Neural cell (in vitro differentiated cells): ENCODE measurements around the gene IGFBP2. TPM values are rescaled to one million over a fixed set of nuclear protein-coding genes. Genes with fewer than 3 reads are reported as not detected.
A peak's percentile ranks its signal among the peaks of the same experiment; 100 is the strongest.

Experiments used
- H2AFZ ChIP-seq: fragments of 200-600, 300-800 bp; sonication (generic), shearing (Covaris generic); 2 replicates; pipeline ENCODE4 v1.6.0; 2014; ENCODE audit warnings: low read depth, mild to moderate bottlenecking, antibody characterized with exemption, low read length, moderate library complexity
- H3F3A ChIP-seq: fragments of 200-600 bp; shearing (Covaris generic); 2 replicates; pipeline ENCODE4 v1.6.1; 2016; ENCODE audit warnings: mild to moderate bottlenecking, moderate library complexity, mixed read lengths, antibody characterized with exemption, low read length; ENCODE audit not compliant: insufficient read depth, poor library complexity, severe bottlenecking
- H3K27ac ChIP-seq: fragments of 200-600, 300-800 bp; sonication (generic), shearing (Covaris generic); 2 replicates; pipeline ENCODE4 v1.5.1; 2014; ENCODE audit warnings: mild to moderate bottlenecking, low read length, moderate library complexity
- H3K27me3 ChIP-seq: fragments of 300-800, 200-600 bp; sonication (generic), shearing (Covaris generic); 2 replicates; pipeline ENCODE4 v1.6.0; 2014; ENCODE audit warnings: mild to moderate bottlenecking, low read depth, low read length, moderate library complexity; ENCODE audit not compliant: insufficient read depth
- H3K36me3 ChIP-seq: fragments of 300-800, 200-600 bp; sonication (generic), shearing (Covaris generic); 2 replicates; pipeline ENCODE4 v1.5.1; 2014; ENCODE audit warnings: mild to moderate bottlenecking, antibody characterized with exemption, low read length, moderate library complexity; ENCODE audit not compliant: insufficient read depth
- H3K4me2 ChIP-seq: fragments of 300-800, 200-600 bp; sonication (generic), shearing (Covaris generic); 2 replicates; pipeline ENCODE4 v1.6.0; 2014; ENCODE audit warnings: mild to moderate bottlenecking, low read length
- H3K4me3 ChIP-seq: fragments of 300-800, 200-600 bp; sonication (generic), shearing (Covaris generic); 2 replicates; pipeline ENCODE4 v1.5.1; 2014; ENCODE audit warnings: mild to moderate bottlenecking, low read length, moderate library complexity
- H3K79me2 ChIP-seq: fragments of 200-600 bp; shearing (Covaris generic); replicated peaks from 2 replicates; pipeline ENCODE4 v1.6.0; 2014; ENCODE audit warnings: mild to moderate bottlenecking, low read length, moderate library complexity; ENCODE audit not compliant: insufficient read depth
- H3K9ac ChIP-seq: fragments of 300-800, 200-600 bp; sonication (generic), shearing (Covaris generic); 2 replicates; pipeline ENCODE4 v1.6.1; 2016; ENCODE audit warnings: mild to moderate bottlenecking, low read length, mixed read lengths
- H3K9me2 ChIP-seq: fragments of 200-600 bp; shearing (Covaris generic); 2 replicates; pipeline ENCODE4 v1.6.1; 2016; ENCODE audit warnings: mild to moderate bottlenecking, low read length, mixed read lengths; ENCODE audit not compliant: insufficient read depth
- H3K9me3 ChIP-seq: fragments of 200-600, 300-800 bp; sonication (generic), shearing (Covaris generic); 2 replicates; pipeline ENCODE4 v1.6.1; 2016; ENCODE audit warnings: mild to moderate bottlenecking, mixed run types, low read length, moderate library complexity, mixed read lengths
- H4K20me1 ChIP-seq: fragments of 200-600 bp; shearing (Covaris generic); 2 replicates; pipeline ENCODE4 v1.6.1; 2016; ENCODE audit warnings: mild to moderate bottlenecking, mixed run types; ENCODE audit not compliant: insufficient read depth
- EP300 ChIP-seq: fragments of 450-650 bp; conservative IDR thresholded peaks from 2 replicates; pipeline ENCODE4 v1.6.1; 2014; ENCODE audit warnings: antibody characterized with exemption, mild to moderate bottlenecking, moderate library complexity; ENCODE audit not compliant: poor library complexity, severe bottlenecking
- EZH2 ChIP-seq: fragments of 200-600, 300-800 bp; shearing (Covaris generic), sonication (generic); IDR thresholded peaks from 2 replicates; pipeline ENCODE4 v1.6.1; 2014; ENCODE audit warnings: antibody characterized with exemption, low read length, borderline replicate concordance, mild to moderate bottlenecking; ENCODE audit not compliant: insufficient read depth, poor library complexity, severe bottlenecking
- MXI1 ChIP-seq: fragments of 450-650 bp; conservative IDR thresholded peaks from 2 replicates; pipeline ENCODE4 v1.6.1; 2014; ENCODE audit warnings: antibody characterized with exemption, mild to moderate bottlenecking; ENCODE audit not compliant: poor library complexity, severe bottlenecking
- POLR2AphosphoS5 ChIP-seq: IDR thresholded peaks from 2 replicates; pipeline ENCODE4 v1.6.1; 2012
- RAD21 ChIP-seq: fragments of 450-650 bp; conservative IDR thresholded peaks from 2 replicates; pipeline ENCODE4 v1.6.1; 2014; ENCODE audit warnings: antibody characterized with exemption, mild to moderate bottlenecking, moderate library complexity
- SMC3 ChIP-seq: fragments of 450-650 bp; conservative IDR thresholded peaks from 2 replicates; pipeline ENCODE4 v1.6.1; 2014; ENCODE audit warnings: antibody characterized with exemption, mild to moderate bottlenecking, moderate library complexity; ENCODE audit not compliant: poor library complexity
- TAF1 ChIP-seq: IDR thresholded peaks from 2 replicates; pipeline ENCODE4 v1.6.1; 2012; ENCODE audit warnings: low read depth
- polyA plus RNA-seq: library from polyadenylated mRNA; depleted of rRNA; stranded (reverse); fragments of >200 nt; gene quantifications from 2 replicates; pipeline ENCODE4 v1.2.3, GENCODE V29; 2014
- TF ChIP-seq, protein P1 (sequence below): fragments of 450-650 bp; IDR thresholded peaks from 2 replicates; pipeline ENCODE4 v1.5.1; 2014; ENCODE audit warnings: antibody characterized with exemption, mild to moderate bottlenecking, moderate library complexity; ENCODE audit not compliant: poor library complexity, severe bottlenecking
- TF ChIP-seq, protein P2 (sequence below): IDR thresholded peaks from 2 replicates; pipeline ENCODE4 v1.6.1; 2012; ENCODE audit warnings: borderline replicate concordance

IGFBP2 gene
- polyA plus RNA-seq, 1 donor from 2014 or later = 150 TPM

GRCh38 chr2:216696321-216696720 lies 63.1 kb downstream of the IGFBP2 start:
- H3K9ac ChIP-seq = no peak overlapping the region
- no peaks in the 10 kb centered on the region for H4K20me1 ChIP-seq
- no peak overlapping the region for H3K4me2 ChIP-seq
- H3K4me3 ChIP-seq = no peak overlapping the region
- no peaks in the 10 kb centered on the region for H3K36me3 ChIP-seq
- H3K9me3 ChIP-seq = no peaks in the 10 kb centered on the region
- TF ChIP-seq RAD21 (no peak), SMC3 (no peak), MXI1 (no peak), EP300 (no peak), TAF1 (no peak), POLR2AphosphoS5 (no peak), EZH2 (no peak)
- TF ChIP-seq, protein P1, sequence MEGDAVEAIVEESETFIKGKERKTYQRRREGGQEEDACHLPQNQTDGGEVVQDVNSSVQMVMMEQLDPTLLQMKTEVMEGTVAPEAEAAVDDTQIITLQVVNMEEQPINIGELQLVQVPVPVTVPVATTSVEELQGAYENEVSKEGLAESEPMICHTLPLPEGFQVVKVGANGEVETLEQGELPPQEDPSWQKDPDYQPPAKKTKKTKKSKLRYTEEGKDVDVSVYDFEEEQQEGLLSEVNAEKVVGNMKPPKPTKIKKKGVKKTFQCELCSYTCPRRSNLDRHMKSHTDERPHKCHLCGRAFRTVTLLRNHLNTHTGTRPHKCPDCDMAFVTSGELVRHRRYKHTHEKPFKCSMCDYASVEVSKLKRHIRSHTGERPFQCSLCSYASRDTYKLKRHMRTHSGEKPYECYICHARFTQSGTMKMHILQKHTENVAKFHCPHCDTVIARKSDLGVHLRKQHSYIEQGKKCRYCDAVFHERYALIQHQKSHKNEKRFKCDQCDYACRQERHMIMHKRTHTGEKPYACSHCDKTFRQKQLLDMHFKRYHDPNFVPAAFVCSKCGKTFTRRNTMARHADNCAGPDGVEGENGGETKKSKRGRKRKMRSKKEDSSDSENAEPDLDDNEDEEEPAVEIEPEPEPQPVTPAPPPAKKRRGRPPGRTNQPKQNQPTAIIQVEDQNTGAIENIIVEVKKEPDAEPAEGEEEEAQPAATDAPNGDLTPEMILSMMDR = no peak
- TF ChIP-seq, protein P2, sequence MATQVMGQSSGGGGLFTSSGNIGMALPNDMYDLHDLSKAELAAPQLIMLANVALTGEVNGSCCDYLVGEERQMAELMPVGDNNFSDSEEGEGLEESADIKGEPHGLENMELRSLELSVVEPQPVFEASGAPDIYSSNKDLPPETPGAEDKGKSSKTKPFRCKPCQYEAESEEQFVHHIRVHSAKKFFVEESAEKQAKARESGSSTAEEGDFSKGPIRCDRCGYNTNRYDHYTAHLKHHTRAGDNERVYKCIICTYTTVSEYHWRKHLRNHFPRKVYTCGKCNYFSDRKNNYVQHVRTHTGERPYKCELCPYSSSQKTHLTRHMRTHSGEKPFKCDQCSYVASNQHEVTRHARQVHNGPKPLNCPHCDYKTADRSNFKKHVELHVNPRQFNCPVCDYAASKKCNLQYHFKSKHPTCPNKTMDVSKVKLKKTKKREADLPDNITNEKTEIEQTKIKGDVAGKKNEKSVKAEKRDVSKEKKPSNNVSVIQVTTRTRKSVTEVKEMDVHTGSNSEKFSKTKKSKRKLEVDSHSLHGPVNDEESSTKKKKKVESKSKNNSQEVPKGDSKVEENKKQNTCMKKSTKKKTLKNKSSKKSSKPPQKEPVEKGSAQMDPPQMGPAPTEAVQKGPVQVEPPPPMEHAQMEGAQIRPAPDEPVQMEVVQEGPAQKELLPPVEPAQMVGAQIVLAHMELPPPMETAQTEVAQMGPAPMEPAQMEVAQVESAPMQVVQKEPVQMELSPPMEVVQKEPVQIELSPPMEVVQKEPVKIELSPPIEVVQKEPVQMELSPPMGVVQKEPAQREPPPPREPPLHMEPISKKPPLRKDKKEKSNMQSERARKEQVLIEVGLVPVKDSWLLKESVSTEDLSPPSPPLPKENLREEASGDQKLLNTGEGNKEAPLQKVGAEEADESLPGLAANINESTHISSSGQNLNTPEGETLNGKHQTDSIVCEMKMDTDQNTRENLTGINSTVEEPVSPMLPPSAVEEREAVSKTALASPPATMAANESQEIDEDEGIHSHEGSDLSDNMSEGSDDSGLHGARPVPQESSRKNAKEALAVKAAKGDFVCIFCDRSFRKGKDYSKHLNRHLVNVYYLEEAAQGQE = no peak
- peaks cover 8% of the 10 kb centered on the region for H3F3A ChIP-seq
- peaks cover 22% of the 10 kb centered on the region for H3K27me3 ChIP-seq
- no peaks in the 10 kb centered on the region for H3K9me2 ChIP-seq
- H2AFZ ChIP-seq = no peak overlapping the region
- no peak overlapping the region for H3K27ac ChIP-seq
- H3K79me2 ChIP-seq = no peaks in the 10 kb centered on the region

- no peak overlapping the region for H3K27ac ChIP-seq
Observed at GRCh38 chr2:216696751-216697560, 63.7 kb downstream of the IGFBP2 start.

More at GRCh38 chr2:216696751-216697560, 63.7 kb downstream of the IGFBP2 start:
- no peak overlapping the region for H3K9ac ChIP-seq
- H2AFZ ChIP-seq = no peak overlapping the region
- no peak overlapping the region for H3K4me3 ChIP-seq
- TF ChIP-seq EZH2 (no peak), RAD21 (peak; percentile 81), SMC3 (peak; percentile 78)
- TF ChIP-seq, protein P1 = peak; percentile 78
- no peak overlapping the region for H3K4me2 ChIP-seq
- peaks cover 22% of the 10 kb centered on the region for H3K27me3 ChIP-seq
- H3K9me3 ChIP-seq = no peaks in the 10 kb centered on the region
- H3F3A ChIP-seq = peaks cover 8% of the 10 kb centered on the region
- H4K20me1 ChIP-seq = no peaks in the 10 kb centered on the region
- no peaks in the 10 kb centered on the region for H3K36me3 ChIP-seq
- H3K79me2 ChIP-seq = no peaks in the 10 kb centered on the region
- H3K9me2 ChIP-seq = no peaks in the 10 kb centered on the region
